HG03045 (cell line): Measurements from ENCODE around the gene NF2.

Experiments
- ATAC-seq: cut with Tn5 transposase; IDR thresholded peaks from one replicate; pipeline ENCODE4 v1.9.1; 2021; ENCODE audit warnings: mild to moderate bottlenecking, moderate library complexity; ENCODE audit not compliant: unreplicated experiment

Gene NF2

DNA sequence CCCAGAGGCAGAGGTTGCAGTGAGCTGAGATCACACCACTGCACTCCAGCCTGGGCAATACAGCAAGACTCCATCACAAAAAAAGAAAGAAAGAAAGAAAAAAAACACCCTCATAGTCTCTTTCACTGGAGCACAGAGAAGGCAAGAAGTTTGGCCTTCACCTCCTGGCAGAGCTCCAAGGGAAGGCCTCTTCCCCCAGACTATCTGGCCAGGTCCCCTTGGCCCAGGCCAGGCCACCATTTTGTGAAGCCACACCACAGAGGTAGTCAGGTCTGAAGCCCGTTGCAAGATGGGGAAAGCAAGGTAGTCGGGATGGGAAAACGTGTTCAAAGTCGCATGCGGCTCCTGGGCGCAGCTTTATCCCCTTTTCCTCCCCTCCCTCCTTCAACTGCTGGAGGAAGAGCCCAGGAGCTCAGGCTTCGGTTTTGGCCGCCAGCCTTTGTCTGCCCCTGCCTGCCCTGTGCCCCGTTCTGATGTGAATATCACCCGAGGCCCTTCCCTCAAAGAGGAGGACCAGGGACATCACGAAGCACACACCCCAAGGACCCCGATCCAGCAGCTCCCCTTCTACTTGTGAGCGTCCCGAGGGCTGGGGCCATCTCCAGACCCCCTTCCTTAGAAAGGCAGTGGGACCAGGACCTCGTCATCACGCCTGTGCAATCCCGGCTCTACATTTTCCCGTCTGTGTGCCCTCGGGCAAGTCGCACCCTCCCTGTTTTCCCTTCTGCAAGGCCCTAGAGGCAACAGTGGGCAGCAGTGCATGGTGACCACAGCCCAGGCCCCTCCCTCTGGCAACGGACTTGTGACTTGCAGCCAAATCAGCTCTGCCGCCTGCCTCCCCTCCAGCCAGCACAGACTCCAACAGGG lies 134.1 kb downstream of the NF2 start:
- ATAC-seq, result no peak

DNA sequence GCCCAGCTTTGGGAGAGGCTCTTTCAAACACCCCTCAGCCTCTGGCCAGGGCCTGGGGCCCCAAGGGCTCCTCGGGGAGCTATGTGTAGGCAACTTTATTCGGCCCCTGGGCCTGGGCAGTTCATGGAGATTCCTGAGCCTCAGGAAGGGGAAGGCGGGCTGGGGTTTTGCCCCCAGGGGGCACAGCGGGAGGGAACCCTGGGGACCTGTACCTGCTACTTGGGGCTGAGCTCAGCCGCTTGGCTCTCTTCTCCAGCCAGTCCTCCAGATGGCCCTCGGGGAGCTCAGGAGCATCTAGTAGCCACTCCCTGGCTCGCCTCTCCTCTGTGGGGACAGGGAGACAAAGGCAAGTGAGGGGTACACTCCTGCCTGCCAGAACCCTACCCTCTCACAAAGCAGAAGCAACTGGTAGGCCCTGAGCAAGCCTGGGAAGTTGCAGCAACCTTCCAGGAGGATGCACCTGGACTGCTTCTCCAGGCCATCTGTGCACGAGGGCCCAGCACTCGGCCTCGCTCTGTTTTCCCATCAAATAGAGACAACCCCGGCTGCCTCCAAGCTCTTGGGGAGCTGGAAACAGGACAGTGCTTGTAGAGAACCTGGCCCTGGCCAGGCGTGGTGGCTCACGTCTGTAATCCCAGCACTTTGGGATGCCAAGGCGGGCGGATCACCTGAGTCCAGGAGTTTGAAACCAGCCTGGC lies 134.8 kb downstream of the NF2 start:
- ATAC-seq, result no peak

DNA sequence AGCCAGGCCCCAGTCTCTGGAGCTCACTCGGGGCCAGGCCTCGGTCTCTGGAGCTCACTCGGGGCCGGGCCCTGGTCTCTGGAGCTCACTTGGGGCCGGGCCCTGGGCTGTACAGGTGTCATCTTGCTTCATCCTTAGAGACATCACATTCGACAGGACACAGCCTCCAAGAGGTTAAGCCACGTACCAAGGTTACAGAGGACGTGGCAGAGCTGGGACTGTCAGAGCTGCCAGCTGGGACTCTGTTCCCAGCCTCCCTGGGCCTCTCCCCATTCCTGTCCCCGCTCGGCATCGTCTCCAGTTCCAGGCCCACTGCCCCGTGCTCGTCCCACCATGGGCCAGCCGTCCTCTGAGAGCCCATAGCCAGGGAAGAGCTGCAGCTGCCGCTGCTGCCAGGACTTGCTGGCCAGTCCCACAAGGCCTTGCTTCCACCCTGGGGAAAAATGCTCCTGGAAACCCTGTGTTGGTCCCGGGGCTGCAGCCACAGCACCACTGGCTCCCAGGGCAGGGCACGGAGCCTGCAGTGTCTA lies 136.0 kb downstream of the NF2 start:
- ATAC-seq, result no peak

DNA sequence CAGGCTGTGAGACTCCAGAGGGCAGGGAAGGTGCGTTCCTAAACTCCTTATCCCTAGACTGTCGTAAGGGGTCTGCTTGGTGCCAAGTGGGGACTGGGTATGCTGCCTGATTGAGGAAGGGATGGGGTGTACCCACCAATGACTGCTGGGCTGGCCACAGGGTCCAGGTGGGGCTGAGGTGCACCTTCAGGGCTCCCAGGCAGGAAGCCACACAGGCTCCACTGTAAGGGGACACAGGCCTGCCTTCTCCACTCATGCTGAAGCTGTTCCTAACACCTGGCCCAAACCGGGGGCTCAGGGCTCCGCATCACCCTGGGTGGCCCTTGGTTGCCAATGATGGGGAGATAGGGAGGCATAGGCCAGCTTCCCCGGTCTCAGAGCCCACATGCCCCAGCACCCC lies 136.8 kb downstream of the NF2 start:
- ATAC-seq, result no peak

DNA sequence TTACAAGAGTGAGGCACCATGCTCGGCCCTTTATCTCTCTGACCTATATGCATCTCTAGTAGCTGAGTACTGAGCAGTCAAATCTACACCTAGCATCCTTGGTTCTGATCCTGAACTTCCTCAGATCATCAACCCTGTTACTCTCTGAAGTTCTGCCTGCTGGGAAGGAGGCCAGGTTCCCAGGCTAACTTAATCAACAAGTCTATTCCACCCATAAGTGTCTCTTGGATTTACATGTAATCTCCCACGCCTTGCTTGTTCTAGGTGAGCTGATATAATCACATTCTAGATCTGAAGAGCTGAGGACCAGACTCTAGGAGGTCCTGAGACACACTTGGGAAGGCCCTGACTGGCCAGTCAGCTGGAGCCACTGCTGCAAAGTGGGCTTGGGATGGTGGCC lies 138.5 kb downstream of the NF2 start:
- no peak for ATAC-seq

DNA sequence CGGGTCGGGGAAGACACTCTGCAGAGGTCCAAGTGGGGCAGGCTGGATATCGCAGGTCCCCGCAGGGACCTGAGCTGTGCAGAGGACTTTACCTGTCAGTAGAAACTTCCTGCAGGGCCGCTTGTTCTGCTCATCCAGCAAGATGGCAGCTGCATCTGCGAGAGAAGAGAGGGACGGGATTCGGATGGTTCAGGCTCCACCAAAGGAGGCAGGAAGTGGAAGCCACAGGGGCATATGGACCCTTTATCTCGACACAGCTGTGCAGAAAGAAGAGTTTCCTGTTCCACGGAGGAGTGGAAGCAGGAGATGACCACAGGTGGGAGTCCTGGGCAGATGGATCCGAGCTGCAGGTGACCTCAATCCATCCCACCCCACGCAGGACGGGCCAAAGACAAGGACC lies 138.9 kb downstream of the NF2 start:
- ATAC-seq, result no peak

DNA sequence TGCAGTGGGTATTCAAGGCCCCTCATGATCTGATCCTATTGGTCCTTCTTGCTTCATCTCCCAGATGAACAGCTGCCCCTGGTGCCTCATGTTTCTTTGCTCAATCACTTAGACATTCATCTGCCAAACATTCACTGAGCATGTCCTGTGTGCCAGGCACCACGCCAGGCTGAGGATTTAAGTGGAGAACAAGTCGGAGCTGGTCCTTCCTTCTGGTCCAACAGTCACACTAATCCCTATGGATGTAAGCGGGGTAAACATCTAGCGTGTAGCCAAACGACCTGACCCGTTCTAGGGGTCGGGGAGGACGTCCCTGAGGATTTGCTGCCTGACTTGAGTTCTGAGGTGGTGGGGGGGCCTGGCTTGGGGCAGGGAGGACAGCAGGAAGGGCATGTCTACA lies 141.5 kb downstream of the NF2 start:
- no peak for ATAC-seq

DNA sequence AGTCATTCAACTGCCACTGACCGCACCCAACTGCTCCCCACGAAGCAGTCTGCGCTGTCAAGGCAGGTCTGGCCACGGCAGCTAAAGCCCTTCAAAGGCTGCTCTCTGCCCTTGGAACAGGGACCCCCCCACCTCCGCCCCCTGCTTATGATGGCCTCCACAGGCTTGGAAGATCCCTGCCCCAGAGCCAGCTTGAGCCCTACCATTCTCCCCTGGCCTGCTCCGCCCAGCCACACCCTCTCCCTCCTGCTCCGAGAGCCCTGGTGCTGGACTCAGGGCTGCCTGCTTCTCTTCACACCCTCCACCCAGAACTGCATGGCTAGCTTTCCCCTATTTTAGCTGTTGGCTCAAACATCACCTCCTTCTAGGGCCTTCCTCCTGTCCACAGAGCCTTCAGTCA lies 144.4 kb downstream of the NF2 start:
- no peak for ATAC-seq
